ENCODE results near the gene SPATA2L. TPM values are rescaled to one million over a fixed set of nuclear protein-coding genes. Genes with fewer than 3 reads are reported as not detected.
A peak's percentile ranks its signal among the peaks of the same experiment; 100 is the strongest.

Gene SPATA2L
- total RNA-seq, 1 donor from 2014 or later = 10.8 TPM

- Mint-ChIP-seq H3K27me3 (ENCODE audit: low read depth, unreplicated experiment) (no peaks in the 10 kb centered on the region), H3K36me3 (ENCODE audit: low read depth, unreplicated experiment) (no peaks in the 10 kb centered on the region), H3K4me3 (ENCODE audit: unreplicated experiment) (peak overlapping the region; percentile 27), H3K9me3 (ENCODE audit: unreplicated experiment) (no peaks in the 10 kb centered on the region), H3K27ac (ENCODE audit: unreplicated experiment) (no peak overlapping the region), H3K4me1 (ENCODE audit: low read depth, unreplicated experiment) (peaks cover 2% of the 10 kb centered on the region)
- Histone ChIP-seq H3K27ac (ENCODE audit: low read depth, low read length) (no peak overlapping the region), H3K4me3 (ENCODE audit: insufficient read depth, low read depth, low read length) (no peak overlapping the region), H3K27me3 (ENCODE audit: insufficient read depth, low read length) (no peaks in the 10 kb centered on the region), H3K9ac (ENCODE audit: low read length) (no peak overlapping the region), H4K20me1 (ENCODE audit: insufficient read depth, low read length) (no peaks in the 10 kb centered on the region), H3K4me1 (ENCODE audit: insufficient read depth, low read length) (peaks cover 3% of the 10 kb centered on the region), H3K79me2 (ENCODE audit: insufficient read depth, low read length) (peaks cover 2% of the 10 kb centered on the region), H3K9me3 (ENCODE audit: insufficient read depth, low read depth, low read length) (no peaks in the 10 kb centered on the region), H3K36me3 (ENCODE audit: insufficient read depth, low read length) (no peaks in the 10 kb centered on the region), H2AFZ (ENCODE audit: low read depth, low read length) (no peak overlapping the region), H3K4me2 (ENCODE audit: low read length) (no peak overlapping the region)
- TF ChIP-seq EZH2 (IDR thresholded peaks at IDR 0.05; ENCODE audit: insufficient read depth, low read length) (no peak), CTCF (IDR thresholded peaks at IDR 0.05; ENCODE audit: insufficient read depth, low read depth, low read length) (no peak)
- DNase-seq (ENCODE audit: low read depth) (no peak), FAIRE-seq (no peak)
Measured at GRCh38 chr16:89710709-89711564, 9.4 kb upstream of the SPATA2L start.

- H3K9me3 Mint-ChIP-seq (ENCODE audit: unreplicated experiment) = no peaks in the 10 kb centered on the region
- TF ChIP-seq CTCF (IDR thresholded peaks at IDR 0.05; ENCODE audit: insufficient read depth, low read depth, low read length) (no peak), EZH2 (IDR thresholded peaks at IDR 0.05; ENCODE audit: insufficient read depth, low read length) (no peak)
- no peaks in the 10 kb centered on the region for H3K27me3 Mint-ChIP-seq (ENCODE audit: low read depth, unreplicated experiment)
- Histone ChIP-seq H3K4me2 (ENCODE audit: low read length) (no peak overlapping the region), H2AFZ (ENCODE audit: low read depth, low read length) (no peak overlapping the region), H3K4me1 (ENCODE audit: insufficient read depth, low read length) (peaks cover 3% of the 10 kb centered on the region), H3K36me3 (ENCODE audit: insufficient read depth, low read length) (no peaks in the 10 kb centered on the region), H4K20me1 (ENCODE audit: insufficient read depth, low read length) (no peaks in the 10 kb centered on the region), H3K4me3 (ENCODE audit: insufficient read depth, low read depth, low read length) (no peak overlapping the region), H3K9me3 (ENCODE audit: insufficient read depth, low read depth, low read length) (no peaks in the 10 kb centered on the region), H3K27me3 (ENCODE audit: insufficient read depth, low read length) (no peaks in the 10 kb centered on the region), H3K79me2 (ENCODE audit: insufficient read depth, low read length) (peaks cover 2% of the 10 kb centered on the region), H3K27ac (ENCODE audit: low read depth, low read length) (no peak overlapping the region), H3K9ac (ENCODE audit: low read length) (no peak overlapping the region)
- H3K27ac Mint-ChIP-seq (ENCODE audit: unreplicated experiment) = no peak overlapping the region
- no peaks in the 10 kb centered on the region for H3K36me3 Mint-ChIP-seq (ENCODE audit: low read depth, unreplicated experiment)
- FAIRE-seq (no peak), DNase-seq (ENCODE audit: low read depth) (no peak)
- H3K4me3 Mint-ChIP-seq (ENCODE audit: unreplicated experiment) = peak overlapping the region; percentile 27
- H3K4me1 Mint-ChIP-seq (ENCODE audit: low read depth, unreplicated experiment) = peaks cover 2% of the 10 kb centered on the region
Measured at GRCh38 chr16:89709716-89710432, 8.4 kb upstream of the SPATA2L start.
